ENCODE measurements around the gene MYH14.

DNA sequence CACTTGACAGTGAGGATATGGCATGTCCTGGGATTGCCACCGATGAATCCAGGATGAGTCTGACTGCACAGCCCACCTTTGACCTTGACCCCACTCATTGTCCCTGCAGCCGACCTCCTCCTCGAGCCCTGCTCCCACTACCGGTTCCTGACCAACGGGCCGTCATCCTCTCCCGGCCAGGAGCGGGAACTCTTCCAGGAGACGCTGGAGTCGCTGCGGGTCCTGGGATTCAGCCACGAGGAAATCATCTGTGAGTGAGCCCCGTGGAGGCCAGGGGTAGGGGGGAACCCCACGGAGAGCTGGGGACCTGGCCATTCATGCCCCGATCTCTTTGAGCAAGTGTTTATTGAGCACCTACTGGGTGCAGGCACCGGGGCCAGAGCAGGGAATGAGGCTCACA lies 28.4 kb downstream of the MYH14 start:
- no peak for TF ChIP-seq CTCF (IDR thresholded peaks at IDR 0.05)
- TF ChIP-seq POLR2A (IDR thresholded peaks at IDR 0.05): no peak
